SK-N-SH (cell line): ENCODE data around the gene GCN1. TPM values are rescaled to one million over a fixed set of nuclear protein-coding genes. Genes with fewer than 3 reads are reported as not detected.

ENCODE experiments used
- CTCF ChIA-PET: fragments of 300-600, 350-600 bp; formaldehyde crosslinking; extraction: SDS; loops from one replicate; lab custom pipeline; 2021; lab: Yijun Ruan, JAX
- POLR2A ChIA-PET: fragments of 350-600 bp; sonication (Branson Sonifier 250); formaldehyde crosslinking; extraction: SDS; loops from one replicate; lab custom pipeline; 2020; ENCODE audit warnings: antibody characterized with exemption, inconsistent platforms; lab: Yijun Ruan, JAX
- DNase-seq: peaks from one replicate; pipeline ENCODE4 v3.0.0; 2012
- H2AFZ ChIP-seq: fragments of 200-600 bp; sonication (generic); 2 replicates; pipeline ENCODE4 v1.8.1; 2016; ENCODE audit warnings: antibody characterized with exemption, mild to moderate bottlenecking, low read depth
- H3F3A ChIP-seq: fragments of 200-600 bp; sonication (generic); replicated peaks from 2 replicates; pipeline ENCODE3; 2016; ENCODE audit warnings: antibody characterized with exemption, mild to moderate bottlenecking; ENCODE audit not compliant: insufficient read depth
- H3K27ac ChIP-seq, 2 experiments: fragments of 200-500 bp in 1 of 2; fragments of 200-600 bp in 1 of 2; sonication (Bioruptor generic) in 1 of 2; sonication (generic), shearing (Covaris generic) in 1 of 2; 2 replicates each; pipeline versions ENCODE4 v1.5.1 to v1.6.1; 2014 to 2016; ENCODE audit warnings: low read depth in 2 of 2, inconsistent platforms in 1 of 2, low read length in 1 of 2, mild to moderate bottlenecking in 1 of 2, mixed read lengths in 1 of 2
- H3K27me3 ChIP-seq: fragments of 200-600 bp; sonication (generic), shearing (Covaris generic); 2 replicates; pipeline ENCODE4 v1.6.1; 2016; ENCODE audit warnings: mixed run types; ENCODE audit not compliant: insufficient read depth
- H3K36me3 ChIP-seq, 2 experiments: fragments of 200-500 bp in 1 of 2; fragments of 200-600 bp in 1 of 2; sonication (Bioruptor generic) in 1 of 2; sonication (generic) in 1 of 2; replicated peaks in 1 of 2; 2 replicates each; pipeline versions ENCODE3 to v1.5.1; 2014 to 2016; ENCODE audit warnings: low read length in 1 of 2, mild to moderate bottlenecking in 1 of 2; ENCODE audit not compliant: insufficient read depth in 2 of 2, control insufficient read depth in 1 of 2
- H3K4me1 ChIP-seq, 2 experiments: fragments of 200-500 bp in 1 of 2; fragments of 200-600 bp in 1 of 2; sonication (Bioruptor generic) in 1 of 2; sonication (generic), shearing (Covaris generic) in 1 of 2; 2 replicates each; pipeline versions ENCODE4 v1.5.1 to v1.6.1; 2014 to 2016; ENCODE audit warnings: low read depth in 1 of 2, low read length in 1 of 2, mixed run types in 1 of 2; ENCODE audit not compliant: insufficient read depth in 2 of 2, control insufficient read depth in 1 of 2
- H3K4me2 ChIP-seq: fragments of 200-600 bp; sonication (generic), shearing (Covaris generic); 2 replicates; pipeline ENCODE4 v1.6.1; 2017; ENCODE audit warnings: mixed run types
- H3K4me3 ChIP-seq, 2 experiments: fragments of 200-500 bp in 1 of 2; fragments of 200-600 bp in 1 of 2; sonication (Bioruptor generic) in 1 of 2; sonication (generic), shearing (Covaris generic) in 1 of 2; 2 replicates each; pipeline versions ENCODE4 v1.5.1 to v1.8.1; 2014 to 2016; ENCODE audit warnings: low read depth in 2 of 2, inconsistent platforms in 1 of 2, low read length in 1 of 2, mild to moderate bottlenecking in 1 of 2, mixed read lengths in 1 of 2, moderate library complexity in 1 of 2
- H3K79me2 ChIP-seq: fragments of 200-600 bp; sonication (generic); 2 replicates; pipeline ENCODE4 v1.8.1; 2017; ENCODE audit warnings: mild to moderate bottlenecking; ENCODE audit not compliant: insufficient read depth
- H3K9ac ChIP-seq: fragments of 200-600 bp; sonication (generic); 2 replicates; pipeline ENCODE4 v1.6.1; 2017; ENCODE audit warnings: mixed run types
- H3K9me2 ChIP-seq: fragments of 200-600 bp; sonication (generic); 2 replicates; pipeline ENCODE4 v1.6.1; 2017; ENCODE audit warnings: mixed run types
- H3K9me3 ChIP-seq: fragments of 200-600 bp; sonication (generic); 2 replicates; pipeline ENCODE4 v1.6.1; 2017; ENCODE audit warnings: mixed run types, mild to moderate bottlenecking, moderate library complexity
- H4K20me1 ChIP-seq: fragments of 200-600 bp; sonication (generic); 2 replicates; pipeline ENCODE4 v1.6.1; 2017; ENCODE audit warnings: mild to moderate bottlenecking, mixed run types; ENCODE audit not compliant: insufficient read depth
- CHD2 ChIP-seq: fragments of 150-350 bp; IDR thresholded peaks from 2 replicates; pipeline ENCODE4 v1.6.1; 2018; ENCODE audit warnings: low read length; ENCODE audit not compliant: partially characterized antibody
- ELF1 ChIP-seq: IDR thresholded peaks from 2 replicates; pipeline ENCODE4 v1.4.0; 2012
- EP300 ChIP-seq, 2 experiments: IDR thresholded peaks; 2 replicates each; pipeline versions ENCODE4 v1.4.0 to v1.6.1; 2012; ENCODE audit warnings: borderline replicate concordance in 1 of 2, low read depth in 1 of 2, low read length in 1 of 2
- EZH2phosphoT487 ChIP-seq: fragments of 200-600 bp; sonication (generic); IDR thresholded peaks from 2 replicates; pipeline ENCODE4 v1.6.1; 2017; ENCODE audit warnings: low read depth, mixed run types, mild to moderate bottlenecking, antibody characterized with exemption, moderate library complexity, borderline replicate concordance
- FOXM1 ChIP-seq: IDR thresholded peaks from 2 replicates; pipeline ENCODE4 v1.4.0; 2012; ENCODE audit warnings: low read depth, mild to moderate bottlenecking
- GABPA ChIP-seq: IDR thresholded peaks from 2 replicates; pipeline ENCODE4 v1.4.0; 2012; ENCODE audit warnings: low read depth, mild to moderate bottlenecking
- GATA2 ChIP-seq: sonication (generic); formaldehyde crosslinking; IDR thresholded peaks from 2 replicates; pipeline ENCODE4 v1.5.0; 2020; ENCODE audit warnings: mild to moderate bottlenecking, missing genetic modification reagents
- NRF1 ChIP-seq: IDR thresholded peaks from 2 replicates; pipeline ENCODE4 v1.6.1; 2012; ENCODE audit warnings: low read depth, mild to moderate bottlenecking, low read length
- WGBS: methylation state at CpG from one replicate; pipeline ENCODE4 v1.1.6; 2017; ENCODE audit warnings: low lambda C conversion rate; 5-methylcytosine and 5-hydroxymethylcytosine counted together
- polyA plus RNA-seq, 3 experiments: library from polyadenylated mRNA; depleted of rRNA; stranded (reverse); fragments of >200 nt; gene quantifications; 2 replicates each; pipeline ENCODE4 v1.2.3, GENCODE V29; 2012
- TF ChIP-seq, protein P1 (sequence below): IDR thresholded peaks from 2 replicates; pipeline ENCODE4 v1.6.1; 2012; ENCODE audit warnings: mild to moderate bottlenecking, low read depth, low read length, moderate library complexity
- TF ChIP-seq, protein P2 (sequence below): IDR thresholded peaks from 2 replicates; pipeline ENCODE4; 2012
- TF ChIP-seq, protein P3 (sequence below): fragments of 200-600 bp; sonication (generic); IDR thresholded peaks from 2 replicates; pipeline ENCODE4 v1.6.1; 2017; ENCODE audit warnings: antibody characterized with exemption, mild to moderate bottlenecking, moderate library complexity
- TF ChIP-seq, protein P4 (sequence below): IDR thresholded peaks from 2 replicates; pipeline ENCODE4 v1.4.0; 2012; ENCODE audit warnings: low read depth, borderline replicate concordance

GCN1 gene
- polyA plus RNA-seq, 1 of the 3 experiments (the other 2 are of a cell fraction): 54.4 TPM

DNA sequence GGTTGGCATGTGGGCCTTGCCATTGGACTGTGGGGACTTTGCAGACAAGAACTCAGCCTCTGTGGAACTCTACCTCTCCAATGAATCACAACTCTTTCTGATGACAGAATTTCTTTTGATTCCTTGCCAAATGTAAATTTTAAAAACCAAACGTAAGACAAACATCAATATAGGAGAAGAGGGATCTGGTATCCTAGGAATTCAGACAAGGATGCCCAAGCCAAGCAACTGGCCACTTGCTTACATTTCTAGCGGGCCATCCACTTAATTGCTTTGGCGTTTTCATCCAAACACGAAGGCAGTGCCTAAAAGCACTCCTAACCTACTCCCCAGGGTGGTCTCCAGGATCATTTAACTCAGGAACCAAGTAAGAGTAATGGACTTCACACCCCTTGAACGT lies 54.6 kb downstream of the GCN1 start:
- DNase-seq: no peak
- CTCF ChIA-PET: no interaction called here
- Histone ChIP-seq H3K9me3 (no peaks in the 10 kb centered on the region), H3K4me1 (no peaks in the 10 kb centered on the region), H3K79me2 (no peaks in the 10 kb centered on the region), H3K27ac (no peak overlapping the region), H3F3A (no peaks in the 10 kb centered on the region), H3K9ac (no peak overlapping the region), H3K27me3 (no peaks in the 10 kb centered on the region), H3K9me2 (no peaks in the 10 kb centered on the region), H3K4me2 (no peak overlapping the region), H2AFZ (no peak overlapping the region), H4K20me1 (no peaks in the 10 kb centered on the region), H3K36me3 (peaks cover 64 to 84% of the 10 kb centered on the region in 2 experiments), H3K4me3 (no peak overlapping the region)
- TF ChIP-seq, protein P1, sequence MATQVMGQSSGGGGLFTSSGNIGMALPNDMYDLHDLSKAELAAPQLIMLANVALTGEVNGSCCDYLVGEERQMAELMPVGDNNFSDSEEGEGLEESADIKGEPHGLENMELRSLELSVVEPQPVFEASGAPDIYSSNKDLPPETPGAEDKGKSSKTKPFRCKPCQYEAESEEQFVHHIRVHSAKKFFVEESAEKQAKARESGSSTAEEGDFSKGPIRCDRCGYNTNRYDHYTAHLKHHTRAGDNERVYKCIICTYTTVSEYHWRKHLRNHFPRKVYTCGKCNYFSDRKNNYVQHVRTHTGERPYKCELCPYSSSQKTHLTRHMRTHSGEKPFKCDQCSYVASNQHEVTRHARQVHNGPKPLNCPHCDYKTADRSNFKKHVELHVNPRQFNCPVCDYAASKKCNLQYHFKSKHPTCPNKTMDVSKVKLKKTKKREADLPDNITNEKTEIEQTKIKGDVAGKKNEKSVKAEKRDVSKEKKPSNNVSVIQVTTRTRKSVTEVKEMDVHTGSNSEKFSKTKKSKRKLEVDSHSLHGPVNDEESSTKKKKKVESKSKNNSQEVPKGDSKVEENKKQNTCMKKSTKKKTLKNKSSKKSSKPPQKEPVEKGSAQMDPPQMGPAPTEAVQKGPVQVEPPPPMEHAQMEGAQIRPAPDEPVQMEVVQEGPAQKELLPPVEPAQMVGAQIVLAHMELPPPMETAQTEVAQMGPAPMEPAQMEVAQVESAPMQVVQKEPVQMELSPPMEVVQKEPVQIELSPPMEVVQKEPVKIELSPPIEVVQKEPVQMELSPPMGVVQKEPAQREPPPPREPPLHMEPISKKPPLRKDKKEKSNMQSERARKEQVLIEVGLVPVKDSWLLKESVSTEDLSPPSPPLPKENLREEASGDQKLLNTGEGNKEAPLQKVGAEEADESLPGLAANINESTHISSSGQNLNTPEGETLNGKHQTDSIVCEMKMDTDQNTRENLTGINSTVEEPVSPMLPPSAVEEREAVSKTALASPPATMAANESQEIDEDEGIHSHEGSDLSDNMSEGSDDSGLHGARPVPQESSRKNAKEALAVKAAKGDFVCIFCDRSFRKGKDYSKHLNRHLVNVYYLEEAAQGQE: no peak
- TF ChIP-seq GABPA: no peak
- no peak for TF ChIP-seq EP300 (IDR thresholded peaks at IDR 0.05; ENCODE audit: borderline replicate concordance in 1 of 2, low read depth in 1 of 2, low read length in 1 of 2)
- TF ChIP-seq, protein P2, sequence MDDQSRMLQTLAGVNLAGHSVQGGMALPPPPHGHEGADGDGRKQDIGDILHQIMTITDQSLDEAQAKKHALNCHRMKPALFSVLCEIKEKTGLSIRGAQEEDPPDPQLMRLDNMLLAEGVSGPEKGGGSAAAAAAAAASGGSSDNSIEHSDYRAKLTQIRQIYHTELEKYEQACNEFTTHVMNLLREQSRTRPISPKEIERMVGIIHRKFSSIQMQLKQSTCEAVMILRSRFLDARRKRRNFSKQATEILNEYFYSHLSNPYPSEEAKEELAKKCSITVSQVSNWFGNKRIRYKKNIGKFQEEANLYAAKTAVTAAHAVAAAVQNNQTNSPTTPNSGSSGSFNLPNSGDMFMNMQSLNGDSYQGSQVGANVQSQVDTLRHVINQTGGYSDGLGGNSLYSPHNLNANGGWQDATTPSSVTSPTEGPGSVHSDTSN: no peak
- TF ChIP-seq ELF1: no peak
- no peak for TF ChIP-seq EZH2phosphoT487
- TF ChIP-seq CHD2: no peak
- TF ChIP-seq GATA2 (CRISPR knock-in tag): no peak
- TF ChIP-seq, protein P3, sequence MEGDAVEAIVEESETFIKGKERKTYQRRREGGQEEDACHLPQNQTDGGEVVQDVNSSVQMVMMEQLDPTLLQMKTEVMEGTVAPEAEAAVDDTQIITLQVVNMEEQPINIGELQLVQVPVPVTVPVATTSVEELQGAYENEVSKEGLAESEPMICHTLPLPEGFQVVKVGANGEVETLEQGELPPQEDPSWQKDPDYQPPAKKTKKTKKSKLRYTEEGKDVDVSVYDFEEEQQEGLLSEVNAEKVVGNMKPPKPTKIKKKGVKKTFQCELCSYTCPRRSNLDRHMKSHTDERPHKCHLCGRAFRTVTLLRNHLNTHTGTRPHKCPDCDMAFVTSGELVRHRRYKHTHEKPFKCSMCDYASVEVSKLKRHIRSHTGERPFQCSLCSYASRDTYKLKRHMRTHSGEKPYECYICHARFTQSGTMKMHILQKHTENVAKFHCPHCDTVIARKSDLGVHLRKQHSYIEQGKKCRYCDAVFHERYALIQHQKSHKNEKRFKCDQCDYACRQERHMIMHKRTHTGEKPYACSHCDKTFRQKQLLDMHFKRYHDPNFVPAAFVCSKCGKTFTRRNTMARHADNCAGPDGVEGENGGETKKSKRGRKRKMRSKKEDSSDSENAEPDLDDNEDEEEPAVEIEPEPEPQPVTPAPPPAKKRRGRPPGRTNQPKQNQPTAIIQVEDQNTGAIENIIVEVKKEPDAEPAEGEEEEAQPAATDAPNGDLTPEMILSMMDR: no peak
- TF ChIP-seq, protein P4, sequence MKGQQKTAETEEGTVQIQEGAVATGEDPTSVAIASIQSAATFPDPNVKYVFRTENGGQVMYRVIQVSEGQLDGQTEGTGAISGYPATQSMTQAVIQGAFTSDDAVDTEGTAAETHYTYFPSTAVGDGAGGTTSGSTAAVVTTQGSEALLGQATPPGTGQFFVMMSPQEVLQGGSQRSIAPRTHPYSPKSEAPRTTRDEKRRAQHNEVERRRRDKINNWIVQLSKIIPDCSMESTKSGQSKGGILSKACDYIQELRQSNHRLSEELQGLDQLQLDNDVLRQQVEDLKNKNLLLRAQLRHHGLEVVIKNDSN: no peak
- no peak for TF ChIP-seq FOXM1
- no peak for TF ChIP-seq NRF1
- 73% methylated on average over 5 of the region's 5 CpGs for WGBS
- POLR2A ChIA-PET: interaction anchor here (1.0 kb wide), 1 partner anchor 62 kb away, joined by 3 read pairs; the partner anchor contains the start of gene RPLP0
